Endometrium (tissue), 2 donors: Measurements from ENCODE around the gene KCNIP1.

Source experiments
- FAIRE-seq: peaks from 2 replicates; lab custom pipeline; 2012; peaks lifted over from hg19 to GRCh38; lab: Jason Lieb, UNC
- donor health status: control.
- donor health status: control.

KCNIP1 gene

GRCh38 chr5:170508660-170509347 is 5.0 kb downstream of the KCNIP1 start:
- FAIRE-seq: no peak

GRCh38 chr5:170509348-170509660 is 5.5 kb downstream of the KCNIP1 start:
- FAIRE-seq: no peak

- FAIRE-seq: no peak
These were observed 6.3 kb downstream of the KCNIP1 start for GRCh38 chr5:170510126-170510525.

- no peak for FAIRE-seq
These were observed 6.7 kb downstream of the KCNIP1 start for GRCh38 chr5:170510559-170510958.

- no peak for FAIRE-seq
These were observed 7.9 kb downstream of the KCNIP1 start for GRCh38 chr5:170511551-170512258.

- FAIRE-seq: no peak
These were observed 10.2 kb downstream of the KCNIP1 start for GRCh38 chr5:170513856-170514525.

- FAIRE-seq: no peak
These were observed 13.6 kb downstream of the KCNIP1 start for GRCh38 chr5:170517411-170517810.

GRCh38 chr5:170518277-170518676 is 14.5 kb downstream of the KCNIP1 start:
- FAIRE-seq: no peak

GRCh38 chr5:170519549-170519948 is 15.7 kb downstream of the KCNIP1 start:
- FAIRE-seq: no peak

GRCh38 chr5:170520372-170520771 is 16.6 kb downstream of the KCNIP1 start:
- FAIRE-seq: no peak

GRCh38 chr5:170522211-170523141 is 18.7 kb downstream of the KCNIP1 start:
- no peak for FAIRE-seq

- FAIRE-seq: no peak
These were observed 19.3 kb downstream of the KCNIP1 start for GRCh38 chr5:170523142-170523551.

- FAIRE-seq: no peak
These were observed 20.0 kb downstream of the KCNIP1 start for GRCh38 chr5:170523830-170524229.

GRCh38 chr5:170524576-170524975 is 20.8 kb downstream of the KCNIP1 start:
- no peak for FAIRE-seq

- no peak for FAIRE-seq
These were observed 21.8 kb downstream of the KCNIP1 start for GRCh38 chr5:170525470-170526211.

- no peak for FAIRE-seq
These were observed 24.2 kb downstream of the KCNIP1 start for GRCh38 chr5:170527991-170528390.

- no peak for FAIRE-seq
These were observed 25.2 kb downstream of the KCNIP1 start for GRCh38 chr5:170528976-170529375.

GRCh38 chr5:170532935-170533334 is 29.1 kb downstream of the KCNIP1 start:
- FAIRE-seq: no peak

- no peak for FAIRE-seq
These were observed 29.6 kb downstream of the KCNIP1 start for GRCh38 chr5:170533383-170533782.

GRCh38 chr5:170534177-170534576 is 30.4 kb downstream of the KCNIP1 start:
- FAIRE-seq: no peak

- no peak for FAIRE-seq
These were observed 31.1 kb downstream of the KCNIP1 start for GRCh38 chr5:170534941-170535340.

GRCh38 chr5:170536525-170536924 is 32.7 kb downstream of the KCNIP1 start:
- FAIRE-seq: no peak
